Motor neuron (in vitro differentiated cells): ENCODE measurements around the gene CLEC16A. TPM values are rescaled to one million over a fixed set of nuclear protein-coding genes. Genes with fewer than 3 reads are reported as not detected.

Experiments
- ATAC-seq, 8 experiments: fragments of 200-7000 bp; cut with Tn5 transposase; replicated peaks in 6 of 8; 2 replicates each; pipeline ENCODE4 v1.8.0; 2021; ENCODE audit warnings: mild to moderate bottlenecking in 8 of 8, moderate library complexity in 8 of 8
- H3K27ac ChIP-seq, 2 donors: fragments of 250-450 bp; sonication (Bioruptor Pico); 2 replicates each; pipeline ENCODE4 v1.9.0; 2021; ENCODE audit warnings: antibody characterized with exemption in 2 of 2, mild to moderate bottlenecking in 2 of 2, moderate library complexity in 1 of 2
- H3K4me1 ChIP-seq, 2 donors: fragments of 250-450 bp; sonication (Bioruptor Pico); replicated peaks in 1 of 2; 2 replicates each; pipeline ENCODE4 v1.6.1; 2021; ENCODE audit warnings: antibody characterized with exemption in 2 of 2, mild to moderate bottlenecking in 2 of 2, moderate library complexity in 1 of 2
- H3K4me3 ChIP-seq, 5 donors: fragments of 250-450 bp; sonication (Bioruptor Pico); 2 replicates each; pipeline ENCODE4 v1.9.0; 2021; ENCODE audit warnings: antibody characterized with exemption in 5 of 5, mild to moderate bottlenecking in 5 of 5, moderate library complexity in 4 of 5
- WGBS, 10 experiments: fragments of 450-650 bp; shearing (Covaris generic); methylation state at CpG; one replicate each; pipeline ENCODE4 v1.0.0; 2022; 5-methylcytosine and 5-hydroxymethylcytosine counted together
- in situ Hi-C, 9 experiments: fragments of 400-800 bp; cut with MboI; loops; one replicate each; pipeline ENCODE4 v1.15.0; 2021; ENCODE audit warnings: low sequenced_read_pairs in 9 of 9, low pct_unique_long_range_greater_than_20kb in 2 of 9; ENCODE audit not compliant: unreplicated experiment in 9 of 9
- total RNA-seq, 8 experiments: library from RNA; unstranded; fragments of 300-600 nt; gene quantifications; 2 replicates each; pipeline versions ENCODE4 v1.2.3 to v1.2.4, GENCODE V29; 2022

CLEC16A gene
- total RNA-seq, 8 experiments from 2014 or later = 13.4 to 75.0 (median 17.2) TPM

- no peak for ATAC-seq
- in situ Hi-C loops = no loop called here
- Histone ChIP-seq H3K4me1 (peaks cover 26 to 34% of the 10 kb centered on the region in 2 donors), H3K4me3 (no peak overlapping the region), H3K27ac (no peak overlapping the region)
- 36 to 95% (median 74%) methylated on average over 1 to 13 of the region's 19 CpGs for WGBS, 10 experiments
Observed at GRCh38 chr16:10979717-10980601, 35.6 kb downstream of the CLEC16A start.

- ATAC-seq = no peak
- in situ Hi-C loops = no loop called here
- H3K4me1 ChIP-seq = peaks cover 26 to 39% of the 10 kb centered on the region in 2 donors
- 83 to 100% (median 100%) methylated on average over 1 to 3 of the region's 3 CpGs; no CpG with 5 or more reads in 4 of the 10 experiments for WGBS, 10 experiments
- no peak overlapping the region for H3K27ac ChIP-seq
- H3K4me3 ChIP-seq = no peak overlapping the region
Observed at GRCh38 chr16:10980813-10981212, 36.4 kb downstream of the CLEC16A start.

- Histone ChIP-seq H3K4me1 (peaks cover 21 to 31% of the 10 kb centered on the region in 2 donors), H3K27ac (no peak overlapping the region), H3K4me3 (no peak overlapping the region)
- 41 to 100% (median 95%) methylated on average over 1 to 3 of the region's 4 CpGs; no CpG with 5 or more reads in 1 of the 10 experiments for WGBS, 10 experiments
- in situ Hi-C loops = no loop called here
- ATAC-seq = peak in 7 of 8 experiments; percentile 35 to 96 (median 74)
Observed at GRCh38 chr16:10981697-10982216, 37.4 kb downstream of the CLEC16A start.

- Histone ChIP-seq H3K27ac (no peak overlapping the region), H3K4me3 (no peak overlapping the region), H3K4me1 (peaks cover 13 to 23% of the 10 kb centered on the region in 2 donors)
- WGBS, 10 experiments = 20 to 94% (median 89%) methylated on average over 1 to 13 of the region's 15 CpGs; no CpG with 5 or more reads in 1 of the 10 experiments
- in situ Hi-C loops = no loop called here
- ATAC-seq = peak in 4 of 8 experiments; percentile 9 to 45 (median 25)
Observed at GRCh38 chr16:10982465-10983150, 38.2 kb downstream of the CLEC16A start.

GRCh38 chr16:10983159-10983558 lies 38.8 kb downstream of the CLEC16A start:
- Histone ChIP-seq H3K4me3 (no peak overlapping the region), H3K27ac (no peak overlapping the region), H3K4me1 (peaks cover 11 to 17% of the 10 kb centered on the region in 2 donors)
- in situ Hi-C loops = no loop called here
- no peak for ATAC-seq
- 74 to 100% (median 95%) methylated on average over 3 to 6 of the region's 8 CpGs; no CpG with 5 or more reads in 2 of the 10 experiments for WGBS, 10 experiments

- no peak for ATAC-seq
- peaks cover 0 to 5% of the 10 kb centered on the region in 2 donors for H3K4me1 ChIP-seq
- 20 to 100% (median 91%) methylated on average over 1 to 3 of the region's 6 CpGs; no CpG with 5 or more reads in 4 of the 10 experiments for WGBS, 10 experiments
- H3K27ac ChIP-seq = no peak overlapping the region
- in situ Hi-C loops = no loop called here
- H3K4me3 ChIP-seq = no peak overlapping the region
Observed at GRCh38 chr16:10984509-10984908, 40.1 kb downstream of the CLEC16A start.

GRCh38 chr16:10987361-10988163 lies 43.2 kb downstream of the CLEC16A start:
- Histone ChIP-seq H3K4me3 (no peak overlapping the region), H3K27ac (no peak overlapping the region), H3K4me1 (peaks cover 14 to 22% of the 10 kb centered on the region in 2 donors)
- 48 to 96% (median 87%) methylated on average over 4 to 10 of the region's 11 CpGs for WGBS, 10 experiments
- in situ Hi-C loops = no loop called here
- ATAC-seq = no peak

GRCh38 chr16:10988164-10988803 lies 43.9 kb downstream of the CLEC16A start:
- H3K4me3 ChIP-seq = no peak overlapping the region
- no peak overlapping the region for H3K27ac ChIP-seq
- in situ Hi-C loops = no loop called here
- ATAC-seq = no peak
- WGBS, 10 experiments = 30 to 100% (median 78%) methylated on average over 1 to 5 of the region's 7 CpGs; no CpG with 5 or more reads in 2 of the 10 experiments
- peaks cover 21 to 27% of the 10 kb centered on the region in 2 donors for H3K4me1 ChIP-seq

GRCh38 chr16:10988879-10989278 lies 44.5 kb downstream of the CLEC16A start:
- WGBS, 10 experiments = 39 to 100% (median 77%) methylated on average over 1 to 4 of the region's 6 CpGs; no CpG with 5 or more reads in 1 of the 10 experiments
- ATAC-seq = no peak
- Histone ChIP-seq H3K27ac (no peak overlapping the region), H3K4me3 (no peak overlapping the region), H3K4me1 (peaks cover 21 to 27% of the 10 kb centered on the region in 2 donors)
- in situ Hi-C loops = no loop called here

- 63 to 100% (median 80%) methylated on average over 1 to 5 of the region's 6 CpGs; no CpG with 5 or more reads in 3 of the 10 experiments for WGBS, 10 experiments
Observed at GRCh38 chr16:10989559-10989958, 45.2 kb downstream of the CLEC16A start.

GRCh38 chr16:10990378-10990777 lies 46.0 kb downstream of the CLEC16A start:
- Histone ChIP-seq H3K4me3 (no peak overlapping the region), H3K4me1 (peaks cover 21 to 25% of the 10 kb centered on the region in 2 donors), H3K27ac (no peak overlapping the region)
- in situ Hi-C loops = no loop called here
- 90 to 100% (median 100%) methylated on average over 1 to 3 of the region's 5 CpGs; no CpG with 5 or more reads in 2 of the 10 experiments for WGBS, 10 experiments
- ATAC-seq = no peak

More at GRCh38 chr16:10989559-10989958, 45.2 kb downstream of the CLEC16A start:
- no peak for ATAC-seq
- Histone ChIP-seq H3K4me1 (peaks cover 21 to 27% of the 10 kb centered on the region in 2 donors), H3K27ac (no peak overlapping the region), H3K4me3 (no peak overlapping the region)
- in situ Hi-C loops = no loop called here

- H3K4me1 ChIP-seq = peaks cover 21 to 22% of the 10 kb centered on the region in 2 donors
- no peak overlapping the region for H3K4me3 ChIP-seq
- 8 to 100% (median 55%) methylated on average over 1 to 4 of the region's 4 CpGs; no CpG with 5 or more reads in 2 of the 10 experiments for WGBS, 10 experiments
- in situ Hi-C loops = no loop called here
- H3K27ac ChIP-seq = no peak overlapping the region
- peak; percentile 14 to 64 (median 28) for ATAC-seq
Observed at GRCh38 chr16:10992112-10992511, 47.7 kb downstream of the CLEC16A start.
